Measurements from ENCODE around the gene PROSER1. TPM values are rescaled to one million over a fixed set of nuclear protein-coding genes. Genes with fewer than 3 reads are reported as not detected.

PROSER1 gene
- total and polyA plus RNA-seq, 10 of the 15 experiments (the other 5 are each of a cell fraction or from before 2014, with no cell fraction given), result 14.3 to 66.0 (median 26.9) TPM

DNA sequence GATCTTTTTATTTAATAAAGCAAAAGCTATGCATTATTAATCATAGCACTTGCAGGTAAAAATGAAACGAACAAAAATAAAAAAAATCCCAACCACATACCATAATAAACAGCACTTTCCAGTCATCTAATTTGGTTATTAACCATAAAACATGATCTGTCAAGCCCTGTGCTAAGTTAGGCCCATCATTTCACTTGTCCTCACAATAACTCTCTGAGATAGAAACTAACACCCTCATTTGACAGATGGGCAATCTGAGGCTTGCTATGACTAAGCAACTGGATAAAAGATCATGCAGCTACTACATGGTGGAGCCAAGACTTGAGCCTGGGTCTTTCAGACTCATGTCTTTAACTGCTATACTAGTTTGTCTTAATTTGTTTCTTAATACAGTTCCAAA lies 21.8 kb downstream of the PROSER1 start (continued):
- no peak for TF ChIP-seq CUX1 (IDR thresholded peaks at IDR 0.05; ENCODE audit: insufficient replicate concordance, low read depth, low read length)
- no peak for TF ChIP-seq YBX1 (IDR thresholded peaks at IDR 0.05)
- TF ChIP-seq E2F8 (IDR thresholded peaks at IDR 0.05; ENCODE audit: low read depth, partially characterized antibody), result no peak
- no peak for TF ChIP-seq SPI1 (IDR thresholded peaks at IDR 0.05; ENCODE audit: borderline replicate concordance, insufficient read depth, low read depth, low read length)
- TF ChIP-seq POLR2A (IDR thresholded peaks at IDR 0.05; ENCODE audit: low read depth, low read length), result no peak
- peak; percentile 60; the same call in 1 of the 2 replicates for TF ChIP-seq ZNF217 (IDR thresholded peaks at IDR 0.05)
- TF ChIP-seq POLR2AphosphoS2 (IDR thresholded peaks at IDR 0.05; ENCODE audit: low read depth, low read length), result no peak
- no peak for TF ChIP-seq CBX3 (IDR thresholded peaks at IDR 0.05; ENCODE audit: borderline replicate concordance, low read depth)
- no peak for TF ChIP-seq SRF (IDR thresholded peaks at IDR 0.05; ENCODE audit: low read depth in 2 of 2, low read length in 2 of 2)
- no peak for TF ChIP-seq TCF3 (IDR thresholded peaks at IDR 0.05; ENCODE audit: borderline replicate concordance, insufficient read depth, low read depth, low read length)
- TF ChIP-seq ATF7 (IDR thresholded peaks at IDR 0.05; ENCODE audit: low read depth), result peak; percentile 48
- no peak for TF ChIP-seq CBFB (IDR thresholded peaks at IDR 0.05; ENCODE audit: low read depth)
- TF ChIP-seq IRF3 (IDR thresholded peaks at IDR 0.05), result no peak
- TF ChIP-seq ZNF24 (IDR thresholded peaks at IDR 0.05), result no peak
- no peak for TF ChIP-seq NR2C1 (IDR thresholded peaks at IDR 0.05)
- no peak for TF ChIP-seq ELK1 (IDR thresholded peaks at IDR 0.05; ENCODE audit: low read depth, low read length)
- no peak for TF ChIP-seq TAF1 (IDR thresholded peaks at IDR 0.05; ENCODE audit: borderline replicate concordance, low read depth, low read length)
- TF ChIP-seq NFYA (IDR thresholded peaks at IDR 0.05; ENCODE audit: borderline replicate concordance, low read depth, low read length), result no peak
- TF ChIP-seq, protein P1, sequence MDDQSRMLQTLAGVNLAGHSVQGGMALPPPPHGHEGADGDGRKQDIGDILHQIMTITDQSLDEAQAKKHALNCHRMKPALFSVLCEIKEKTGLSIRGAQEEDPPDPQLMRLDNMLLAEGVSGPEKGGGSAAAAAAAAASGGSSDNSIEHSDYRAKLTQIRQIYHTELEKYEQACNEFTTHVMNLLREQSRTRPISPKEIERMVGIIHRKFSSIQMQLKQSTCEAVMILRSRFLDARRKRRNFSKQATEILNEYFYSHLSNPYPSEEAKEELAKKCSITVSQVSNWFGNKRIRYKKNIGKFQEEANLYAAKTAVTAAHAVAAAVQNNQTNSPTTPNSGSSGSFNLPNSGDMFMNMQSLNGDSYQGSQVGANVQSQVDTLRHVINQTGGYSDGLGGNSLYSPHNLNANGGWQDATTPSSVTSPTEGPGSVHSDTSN (IDR thresholded peaks at IDR 0.05; ENCODE audit: insufficient replicate concordance, low read depth, low read length), result peak; percentile 53
- no peak for TF ChIP-seq KLF5 (IDR thresholded peaks at IDR 0.05; ENCODE audit: partially characterized antibody)

All from GM12878 (cell line).